Ishikawa (cell line): ENCODE data around the gene NCK2.

Source experiments
- CEBPB ChIP-seq: IDR thresholded peaks from 2 replicates; pipeline ENCODE4 v1.6.1; 2012
- TF ChIP-seq, protein P1 (sequence below): IDR thresholded peaks from 2 replicates; pipeline ENCODE4 v1.6.1; 2012

DNA sequence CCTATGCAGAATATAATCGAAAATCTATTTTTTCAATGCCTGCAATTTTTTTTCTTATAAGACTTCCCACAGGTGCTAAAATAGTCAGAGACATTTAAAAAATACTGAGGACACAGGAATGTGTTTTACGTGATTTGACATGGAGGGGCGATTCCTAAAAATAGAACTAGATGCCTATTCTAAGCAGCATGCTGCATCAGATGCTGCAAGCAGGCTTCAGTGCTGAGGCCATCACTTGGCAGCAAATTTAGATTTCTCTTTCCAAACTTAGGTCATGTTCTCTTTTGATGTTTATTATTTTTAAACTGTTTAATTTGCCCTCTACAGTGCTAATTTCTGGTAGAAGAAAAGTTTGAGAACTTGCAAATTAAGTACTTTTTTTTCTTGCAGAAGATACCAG is 43.7 kb upstream of the NCK2 start:
- TF ChIP-seq, protein P1, sequence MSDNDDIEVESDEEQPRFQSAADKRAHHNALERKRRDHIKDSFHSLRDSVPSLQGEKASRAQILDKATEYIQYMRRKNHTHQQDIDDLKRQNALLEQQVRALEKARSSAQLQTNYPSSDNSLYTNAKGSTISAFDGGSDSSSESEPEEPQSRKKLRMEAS, result no peak
- no peak for TF ChIP-seq CEBPB
